ENCODE results near the gene CBLN3.

Gene CBLN3

DNA sequence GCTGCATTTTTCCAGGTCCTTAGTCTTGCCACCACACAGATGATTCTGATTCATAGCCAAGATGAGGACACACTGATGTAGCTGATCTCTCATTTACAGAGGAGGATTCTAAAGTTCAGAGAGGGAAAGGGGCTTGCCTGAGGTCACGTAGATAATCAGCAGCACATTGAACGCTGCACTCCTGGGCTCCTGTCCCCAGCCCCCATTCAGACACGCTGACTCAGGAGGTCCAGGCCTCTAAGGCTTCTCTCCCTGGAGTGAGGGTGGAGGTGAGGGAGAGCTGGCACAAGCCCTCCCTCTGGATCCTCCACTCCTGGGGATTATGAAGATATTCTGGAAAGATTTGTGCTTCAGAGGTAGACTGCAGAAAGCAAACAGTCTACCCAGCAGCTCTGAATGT is 51.1 kb downstream of the CBLN3 start:
- in situ Hi-C loops (cut with MboI; ENCODE audit: low sequenced_read_pairs, unreplicated experiment), result no loop called here
- no peak for DNase-seq (ENCODE audit: low spot score)
- TF ChIP-seq, protein P1, sequence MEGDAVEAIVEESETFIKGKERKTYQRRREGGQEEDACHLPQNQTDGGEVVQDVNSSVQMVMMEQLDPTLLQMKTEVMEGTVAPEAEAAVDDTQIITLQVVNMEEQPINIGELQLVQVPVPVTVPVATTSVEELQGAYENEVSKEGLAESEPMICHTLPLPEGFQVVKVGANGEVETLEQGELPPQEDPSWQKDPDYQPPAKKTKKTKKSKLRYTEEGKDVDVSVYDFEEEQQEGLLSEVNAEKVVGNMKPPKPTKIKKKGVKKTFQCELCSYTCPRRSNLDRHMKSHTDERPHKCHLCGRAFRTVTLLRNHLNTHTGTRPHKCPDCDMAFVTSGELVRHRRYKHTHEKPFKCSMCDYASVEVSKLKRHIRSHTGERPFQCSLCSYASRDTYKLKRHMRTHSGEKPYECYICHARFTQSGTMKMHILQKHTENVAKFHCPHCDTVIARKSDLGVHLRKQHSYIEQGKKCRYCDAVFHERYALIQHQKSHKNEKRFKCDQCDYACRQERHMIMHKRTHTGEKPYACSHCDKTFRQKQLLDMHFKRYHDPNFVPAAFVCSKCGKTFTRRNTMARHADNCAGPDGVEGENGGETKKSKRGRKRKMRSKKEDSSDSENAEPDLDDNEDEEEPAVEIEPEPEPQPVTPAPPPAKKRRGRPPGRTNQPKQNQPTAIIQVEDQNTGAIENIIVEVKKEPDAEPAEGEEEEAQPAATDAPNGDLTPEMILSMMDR (IDR thresholded peaks at IDR 0.05; ENCODE audit: borderline replicate concordance, control extremely low read depth, extremely low read depth, insufficient read depth, missing control alignments), result no peak

DNA sequence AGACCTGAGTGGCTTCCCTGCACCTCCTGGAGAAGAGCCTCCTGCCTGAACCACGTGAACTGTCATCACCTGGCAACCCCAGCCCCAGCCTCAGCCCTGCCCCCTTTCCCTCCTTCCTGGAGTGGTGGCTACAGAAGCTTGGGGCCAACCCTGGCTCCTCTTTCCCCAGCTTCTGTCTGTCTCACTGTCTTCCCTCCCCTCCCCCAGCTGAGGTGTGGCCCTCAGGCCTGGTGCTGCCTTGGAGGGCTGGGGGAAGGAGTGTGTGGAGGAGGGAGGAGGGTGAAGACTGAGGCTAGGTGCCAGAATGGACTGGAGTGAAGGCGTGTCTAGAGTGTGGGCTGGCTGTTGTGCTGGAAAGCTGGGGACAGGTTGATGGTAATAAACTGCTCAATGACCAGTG is 51.8 kb downstream of the CBLN3 start:
- in situ Hi-C loops (cut with MboI; ENCODE audit: low sequenced_read_pairs, unreplicated experiment), result no loop called here
- TF ChIP-seq, protein P1 (IDR thresholded peaks at IDR 0.05; ENCODE audit: borderline replicate concordance, control extremely low read depth, extremely low read depth, insufficient read depth, missing control alignments), result no peak
- no peak for DNase-seq (ENCODE audit: low spot score)

DNA sequence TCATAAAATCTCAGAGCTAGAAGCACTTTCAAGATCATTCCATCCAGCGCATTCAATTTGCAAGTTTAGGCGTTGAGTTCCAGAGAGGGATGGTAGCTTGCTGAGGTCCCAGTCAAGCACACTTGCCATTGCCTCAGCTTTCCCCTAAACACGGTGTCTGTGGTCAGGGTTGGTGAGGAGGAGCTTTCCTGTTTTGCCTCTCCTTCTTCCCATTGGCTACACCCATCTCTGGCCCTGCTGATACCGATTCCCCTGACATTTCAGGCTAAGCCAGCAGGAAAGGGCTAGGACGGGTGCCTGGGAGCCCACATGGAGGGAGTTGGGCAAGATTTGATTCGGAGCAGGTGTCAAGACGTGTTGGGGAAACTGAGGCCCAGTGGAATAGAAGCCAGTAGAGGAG is 52.3 kb downstream of the CBLN3 start:
- TF ChIP-seq, protein P1 (IDR thresholded peaks at IDR 0.05; ENCODE audit: borderline replicate concordance, control extremely low read depth, extremely low read depth, insufficient read depth, missing control alignments), result no peak
- in situ Hi-C loops (cut with MboI; ENCODE audit: low sequenced_read_pairs, unreplicated experiment), result no loop called here
- no peak for DNase-seq (ENCODE audit: low spot score)

Measured in GM13976 (cell line).